PFSK-1 (cell line): ENCODE measurements around the gene GLRX.

ENCODE experiments used
- FOXP2 ChIP-seq: optimal IDR thresholded peaks from 2 replicates; pipeline ENCODE3; 2011; ENCODE audit warnings: borderline replicate concordance, control low read depth, inconsistent platforms; ENCODE audit not compliant: insufficient read depth; ENCODE audit errors: extremely low read length, extremely low read depth
- POLR2AphosphoS5 ChIP-seq: IDR thresholded peaks from 2 replicates; pipeline ENCODE4 v1.6.1; 2012; ENCODE audit warnings: low read depth, mild to moderate bottlenecking, control low read depth, low read length, moderate library complexity
- REST ChIP-seq, 2 experiments: IDR thresholded peaks; 2 replicates each; pipeline versions ENCODE4 v1.6.1 to v1.8.0; 2011 to 2012; ENCODE audit warnings: low read depth in 2 of 2, low read length in 2 of 2, control low read depth in 1 of 2, inconsistent platforms in 1 of 2, mild to moderate bottlenecking in 1 of 2, moderate library complexity in 1 of 2; ENCODE audit not compliant: insufficient read depth in 1 of 2
- SIN3A ChIP-seq: IDR thresholded peaks from 2 replicates; pipeline ENCODE4 v1.6.1; 2012; ENCODE audit warnings: mild to moderate bottlenecking, low read length, moderate library complexity, borderline replicate concordance; ENCODE audit not compliant: insufficient read depth
- TAF1 ChIP-seq: IDR thresholded peaks from 2 replicates; pipeline ENCODE4 v1.6.1; 2012; ENCODE audit warnings: low read length, control low read depth, borderline replicate concordance; ENCODE audit not compliant: insufficient read depth

GLRX gene

GRCh38 chr5:95824747-95825146 is 2.2 kb upstream of the GLRX start:
- TF ChIP-seq TAF1: no peak
- no peak for TF ChIP-seq FOXP2
- TF ChIP-seq SIN3A: no peak
- no peak for TF ChIP-seq REST (IDR thresholded peaks at IDR 0.05; ENCODE audit: insufficient read depth in 1 of 2, low read depth in 2 of 2, low read length in 2 of 2)
- no peak for TF ChIP-seq POLR2AphosphoS5

GRCh38 chr5:95823738-95824609 is 1.4 kb upstream of the GLRX start:
- TF ChIP-seq REST (IDR thresholded peaks at IDR 0.05; ENCODE audit: insufficient read depth in 1 of 2, low read depth in 2 of 2, low read length in 2 of 2) (no peak), SIN3A (peak; percentile 20; the same call in 1 of the 2 replicates), POLR2AphosphoS5 (no peak)

GRCh38 chr5:95823218-95823737 is 752 bp upstream of the GLRX start:
- no peak for TF ChIP-seq FOXP2

GRCh38 chr5:95822043-95822541 is 434 bp downstream of the GLRX start:
- no peak for TF ChIP-seq REST (IDR thresholded peaks at IDR 0.05; ENCODE audit: insufficient read depth in 1 of 2, low read depth in 2 of 2, low read length in 2 of 2)
- no peak for TF ChIP-seq FOXP2
- TF ChIP-seq SIN3A: no peak
- TF ChIP-seq POLR2AphosphoS5: no peak
- no peak for TF ChIP-seq TAF1

GRCh38 chr5:95821110-95822021 is 1.2 kb downstream of the GLRX start:
- no peak for TF ChIP-seq SIN3A
- no peak for TF ChIP-seq TAF1
- TF ChIP-seq FOXP2: no peak
- no peak for TF ChIP-seq POLR2AphosphoS5
- no peak for TF ChIP-seq REST (IDR thresholded peaks at IDR 0.05; ENCODE audit: insufficient read depth in 1 of 2, low read depth in 2 of 2, low read length in 2 of 2)
